Suprapubic skin (tissue), 4 donors: ENCODE data around the gene POFUT1.

ENCODE experiments used
- EP300 ChIP-seq: sonication (generic); formaldehyde crosslinking; IDR thresholded peaks from one replicate; pipeline ENCODE4 v1.6.1; 2017; ENCODE audit warnings: antibody characterized with exemption
- POLR2AphosphoS5 ChIP-seq, 3 donors: sonication (generic); formaldehyde crosslinking; IDR thresholded peaks; one replicate each; pipeline ENCODE4 v1.6.1; 2017; ENCODE audit warnings: antibody characterized with exemption in 3 of 3
- TF ChIP-seq, protein P1 (sequence below), 2 donors: fragments of 200-600 bp in 1 of 2; fragments of 450-650 bp in 1 of 2; sonication (generic) in 1 of 2; IDR thresholded peaks; one replicate each; pipeline ENCODE4 v1.5.1; 2016 to 2019; ENCODE audit warnings: antibody characterized with exemption in 2 of 2, mild to moderate bottlenecking in 1 of 2, moderate library complexity in 1 of 2

DNA sequence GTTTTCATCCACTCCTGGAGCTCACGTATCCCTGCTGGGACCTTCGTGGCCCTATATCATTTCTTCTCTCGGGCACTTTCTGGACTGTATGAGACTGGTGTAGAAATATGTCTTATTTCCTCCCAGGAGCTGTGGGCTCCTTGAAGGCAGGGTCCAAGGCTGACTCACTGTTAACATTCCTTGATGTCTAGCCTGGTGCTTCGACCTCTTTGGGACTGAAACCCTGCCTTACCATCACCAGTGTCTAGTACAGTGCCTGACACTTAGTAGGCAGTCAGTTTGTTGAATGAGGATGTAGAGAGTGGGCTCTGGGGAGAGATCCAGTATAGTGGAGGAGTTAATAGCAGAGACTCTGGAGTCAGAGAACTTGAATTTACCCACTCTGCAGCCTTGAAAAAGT is 23.6 kb downstream of the POFUT1 start:
- TF ChIP-seq, protein P1, sequence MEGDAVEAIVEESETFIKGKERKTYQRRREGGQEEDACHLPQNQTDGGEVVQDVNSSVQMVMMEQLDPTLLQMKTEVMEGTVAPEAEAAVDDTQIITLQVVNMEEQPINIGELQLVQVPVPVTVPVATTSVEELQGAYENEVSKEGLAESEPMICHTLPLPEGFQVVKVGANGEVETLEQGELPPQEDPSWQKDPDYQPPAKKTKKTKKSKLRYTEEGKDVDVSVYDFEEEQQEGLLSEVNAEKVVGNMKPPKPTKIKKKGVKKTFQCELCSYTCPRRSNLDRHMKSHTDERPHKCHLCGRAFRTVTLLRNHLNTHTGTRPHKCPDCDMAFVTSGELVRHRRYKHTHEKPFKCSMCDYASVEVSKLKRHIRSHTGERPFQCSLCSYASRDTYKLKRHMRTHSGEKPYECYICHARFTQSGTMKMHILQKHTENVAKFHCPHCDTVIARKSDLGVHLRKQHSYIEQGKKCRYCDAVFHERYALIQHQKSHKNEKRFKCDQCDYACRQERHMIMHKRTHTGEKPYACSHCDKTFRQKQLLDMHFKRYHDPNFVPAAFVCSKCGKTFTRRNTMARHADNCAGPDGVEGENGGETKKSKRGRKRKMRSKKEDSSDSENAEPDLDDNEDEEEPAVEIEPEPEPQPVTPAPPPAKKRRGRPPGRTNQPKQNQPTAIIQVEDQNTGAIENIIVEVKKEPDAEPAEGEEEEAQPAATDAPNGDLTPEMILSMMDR (IDR thresholded peaks at IDR 0.05) = no peak
- TF ChIP-seq EP300 (no peak), POLR2AphosphoS5 (IDR thresholded peaks at IDR 0.05) (no peak)
